ENCODE results near the gene RNF181. TPM values are rescaled to one million over a fixed set of nuclear protein-coding genes. Genes with fewer than 3 reads are reported as not detected.

RNF181 gene
- total and polyA plus RNA-seq, 3 experiments from 2014 or later = 88.2 to 181 (median 95.1) TPM

GRCh38 chr2:85646166-85646565 lies 50.6 kb downstream of the RNF181 start:
- no peak overlapping the region for H3K27ac Mint-ChIP-seq
- H3K4me1 Mint-ChIP-seq = peaks cover 0 to 12% (median 10%) of the 10 kb centered on the region in 3 donors
- Histone ChIP-seq H3K27ac (ENCODE audit: low read depth, low read length) (no peak overlapping the region), H3K27me3 (ENCODE audit: insufficient read depth, low read length, poor library complexity, severe bottlenecking) (no peaks in the 10 kb centered on the region), H3K4me1 (ENCODE audit: insufficient read depth, low read length) (no peaks in the 10 kb centered on the region), H3K36me3 (ENCODE audit: insufficient read depth, low read length) (peaks cover 71% of the 10 kb centered on the region), H3K4me3 (ENCODE audit: low read length) (no peak overlapping the region), H3K9me3 (ENCODE audit: low read length) (no peaks in the 10 kb centered on the region)
- POLR2A ChIA-PET = no interaction called here
- CTCF ChIA-PET = interaction anchor here (0.8 kb wide), 1 partner anchor 9 kb away, joined by 3 read pairs; no protein-coding TSS in a partner anchor
- DNase-seq = no peak
- peaks cover 17 to 93% (median 25%) of the 10 kb centered on the region in 3 donors for H3K36me3 Mint-ChIP-seq
- H3K27me3 Mint-ChIP-seq = no peaks in the 10 kb centered on the region
- H3K4me3 Mint-ChIP-seq = no peak overlapping the region
- no peaks in the 10 kb centered on the region for H3K9me3 Mint-ChIP-seq

Other genes with a start within 250 kb of the RNF181 start
- gene RETSAT, start 241.2 kb upstream of the RNF181 start, total RNA-seq = 10 to 100 TPM; 33.4 to 36.0 TPM
- 23.7 TPM for gene RETSAT, start 241.2 kb upstream of the RNF181 start, polyA plus RNA-seq
- gene ELMOD3, start 241.0 kb upstream of the RNF181 start, total RNA-seq = 10 to 100 TPM; 13.6 to 14.4 TPM
- 12.2 TPM for gene ELMOD3, start 241.0 kb upstream of the RNF181 start, polyA plus RNA-seq
- gene CAPG, start 185.4 kb upstream of the RNF181 start, total RNA-seq = 10 to 100 TPM; 22.3 to 22.8 TPM
- gene CAPG, start 185.4 kb upstream of the RNF181 start, polyA plus RNA-seq = 36.0 TPM
- 1 to 10 TPM in 1 of 2 experiments, under 1 TPM in 1; 0.63 to 1.4 TPM for gene SH2D6, start 177.0 kb upstream of the RNF181 start, total RNA-seq
- not detected for gene SH2D6, start 177.0 kb upstream of the RNF181 start, polyA plus RNA-seq
- gene MAT2A, start 56.6 kb upstream of the RNF181 start, total RNA-seq = 100 to 1,000 TPM; 371 to 376 TPM
- 121 TPM for gene MAT2A, start 56.6 kb upstream of the RNF181 start, polyA plus RNA-seq
- 10 to 100 TPM; 22.3 to 23.3 TPM for gene GGCX, start 34.3 kb upstream of the RNF181 start, total RNA-seq
- gene GGCX, start 34.3 kb upstream of the RNF181 start, polyA plus RNA-seq = 15.7 TPM
- 10 to 100 TPM; 94.4 to 95.4 TPM for gene VAMP8, start 18.2 kb upstream of the RNF181 start, total RNA-seq
- 355 TPM for gene VAMP8, start 18.2 kb upstream of the RNF181 start, polyA plus RNA-seq
- gene VAMP5, start 11.3 kb upstream of the RNF181 start, total RNA-seq = 10 to 100 TPM; 26.4 to 28.0 TPM
- gene VAMP5, start 11.3 kb upstream of the RNF181 start, polyA plus RNA-seq = 151 TPM
- gene TMEM150A, start 7.0 kb downstream of the RNF181 start, total RNA-seq = 1 to 10 TPM; 6.3 to 7.6 TPM
- 13.2 TPM for gene TMEM150A, start 7.0 kb downstream of the RNF181 start, polyA plus RNA-seq
- 10 to 100 TPM; 26.7 to 27.3 TPM for gene C2orf68, start 16.3 kb downstream of the RNF181 start, total RNA-seq
- gene C2orf68, start 16.3 kb downstream of the RNF181 start, polyA plus RNA-seq = 17.9 TPM
- 100 to 1,000 TPM; 105 to 108 TPM for gene USP39, start 20.4 kb downstream of the RNF181 start, total RNA-seq
- 66.1 TPM for gene USP39, start 20.4 kb downstream of the RNF181 start, polyA plus RNA-seq
- gene SFTPB, start 72.5 kb downstream of the RNF181 start, total RNA-seq = not detected
- gene SFTPB, start 72.5 kb downstream of the RNF181 start, polyA plus RNA-seq = not detected
- 1 to 10 TPM; 7.7 to 9.0 TPM for gene GNLY, start 98.6 kb downstream of the RNF181 start, total RNA-seq
- 953 TPM for gene GNLY, start 98.6 kb downstream of the RNF181 start, polyA plus RNA-seq
- not detected for gene ATOH8, start 158.2 kb downstream of the RNF181 start, total RNA-seq
- gene ATOH8, start 158.2 kb downstream of the RNF181 start, polyA plus RNA-seq = not detected

Data from CD8-positive, alpha-beta memory T cell (primary cell).